ENCODE data around the gene ASPA.

DNA sequence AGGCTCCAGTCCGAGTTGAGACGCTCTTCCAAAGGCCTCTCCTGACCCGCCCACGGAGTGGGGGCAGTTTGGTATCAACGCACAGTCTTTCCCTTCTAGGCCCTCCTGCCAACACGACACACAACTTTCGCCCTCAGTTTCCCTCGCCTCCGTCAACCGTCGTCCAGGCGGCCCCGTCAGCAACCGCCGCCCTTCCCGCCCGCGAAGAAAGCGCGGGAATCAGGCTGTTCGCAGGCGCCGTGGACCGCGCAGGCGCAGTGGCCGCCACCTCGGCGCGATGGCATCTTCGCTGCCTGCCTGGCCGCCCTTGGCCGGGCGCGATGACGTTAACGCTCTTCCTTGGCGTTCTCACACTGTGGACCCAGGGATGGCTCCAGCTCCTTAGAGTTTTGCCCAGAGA lies 4.2 kb upstream of the ASPA start, which contains the start of gene SPATA22:
- TF ChIP-seq, protein P1, sequence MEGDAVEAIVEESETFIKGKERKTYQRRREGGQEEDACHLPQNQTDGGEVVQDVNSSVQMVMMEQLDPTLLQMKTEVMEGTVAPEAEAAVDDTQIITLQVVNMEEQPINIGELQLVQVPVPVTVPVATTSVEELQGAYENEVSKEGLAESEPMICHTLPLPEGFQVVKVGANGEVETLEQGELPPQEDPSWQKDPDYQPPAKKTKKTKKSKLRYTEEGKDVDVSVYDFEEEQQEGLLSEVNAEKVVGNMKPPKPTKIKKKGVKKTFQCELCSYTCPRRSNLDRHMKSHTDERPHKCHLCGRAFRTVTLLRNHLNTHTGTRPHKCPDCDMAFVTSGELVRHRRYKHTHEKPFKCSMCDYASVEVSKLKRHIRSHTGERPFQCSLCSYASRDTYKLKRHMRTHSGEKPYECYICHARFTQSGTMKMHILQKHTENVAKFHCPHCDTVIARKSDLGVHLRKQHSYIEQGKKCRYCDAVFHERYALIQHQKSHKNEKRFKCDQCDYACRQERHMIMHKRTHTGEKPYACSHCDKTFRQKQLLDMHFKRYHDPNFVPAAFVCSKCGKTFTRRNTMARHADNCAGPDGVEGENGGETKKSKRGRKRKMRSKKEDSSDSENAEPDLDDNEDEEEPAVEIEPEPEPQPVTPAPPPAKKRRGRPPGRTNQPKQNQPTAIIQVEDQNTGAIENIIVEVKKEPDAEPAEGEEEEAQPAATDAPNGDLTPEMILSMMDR (IDR thresholded peaks at IDR 0.05): no peak
- TF ChIP-seq POLR2AphosphoS5 (IDR thresholded peaks at IDR 0.05) (no peak), EP300 (IDR thresholded peaks at IDR 0.05) (no peak)
